ENCODE results near the gene TUNAR.

Gene TUNAR

GRCh38 chr14:95871531-95871930 is 5.1 kb upstream of the TUNAR start:
- DNase-seq (ENCODE audit: insufficient read length, low spot score), result no peak
- FAIRE-seq, result no peak

- FAIRE-seq, result no peak
- DNase-seq (ENCODE audit: insufficient read length, low spot score), result no peak
Measured at GRCh38 chr14:95872777-95873176, 3.9 kb upstream of the TUNAR start.

- DNase-seq (ENCODE audit: insufficient read length, low spot score) (no peak), FAIRE-seq (no peak)
Measured at GRCh38 chr14:95875831-95876760, 536 bp upstream of the TUNAR start.

- no peak for FAIRE-seq
Measured at GRCh38 chr14:95877633-95878032, 1.0 kb downstream of the TUNAR start.

GRCh38 chr14:95884377-95884776 is 7.7 kb downstream of the TUNAR start:
- FAIRE-seq (no peak), DNase-seq (ENCODE audit: insufficient read length, low spot score) (no peak)

More at GRCh38 chr14:95877633-95878032, 1.0 kb downstream of the TUNAR start:
- no peak for DNase-seq (ENCODE audit: insufficient read length, low spot score)

GRCh38 chr14:95885278-95885677 is 8.6 kb downstream of the TUNAR start:
- no peak for FAIRE-seq
- no peak for DNase-seq (ENCODE audit: insufficient read length, low spot score)

- DNase-seq (ENCODE audit: insufficient read length, low spot score) (no peak), FAIRE-seq (no peak)
Measured at GRCh38 chr14:95885866-95886265, 9.2 kb downstream of the TUNAR start.

- DNase-seq (ENCODE audit: insufficient read length, low spot score), result no peak
- FAIRE-seq, result no peak
Measured at GRCh38 chr14:95886366-95887056, 9.9 kb downstream of the TUNAR start.

- no peak for DNase-seq (ENCODE audit: insufficient read length, low spot score)
- no peak for FAIRE-seq
Measured at GRCh38 chr14:95887351-95887750, 10.7 kb downstream of the TUNAR start.

GRCh38 chr14:95889236-95889979 is 12.8 kb downstream of the TUNAR start:
- FAIRE-seq (no peak), DNase-seq (ENCODE audit: insufficient read length, low spot score) (peak; percentile 38)

GRCh38 chr14:95891742-95892141 is 15.1 kb downstream of the TUNAR start:
- FAIRE-seq, result no peak
- no peak for DNase-seq (ENCODE audit: insufficient read length, low spot score)

- DNase-seq (ENCODE audit: insufficient read length, low spot score) (no peak), FAIRE-seq (no peak)
Measured at GRCh38 chr14:95892142-95892541, 15.5 kb downstream of the TUNAR start.

GRCh38 chr14:95895720-95896119 is 19.1 kb downstream of the TUNAR start:
- no peak for FAIRE-seq
- peak; percentile 32 for DNase-seq (ENCODE audit: insufficient read length, low spot score)

- FAIRE-seq (no peak), DNase-seq (ENCODE audit: insufficient read length, low spot score) (no peak)
Measured at GRCh38 chr14:95896498-95897135, 20.0 kb downstream of the TUNAR start.

GRCh38 chr14:95897280-95897679 is 20.6 kb downstream of the TUNAR start:
- FAIRE-seq (no peak), DNase-seq (ENCODE audit: insufficient read length, low spot score) (no peak)

GRCh38 chr14:95901054-95901453 is 24.4 kb downstream of the TUNAR start:
- DNase-seq (ENCODE audit: insufficient read length, low spot score) (no peak), FAIRE-seq (no peak)

GRCh38 chr14:95902273-95902826 is 25.7 kb downstream of the TUNAR start:
- FAIRE-seq, result no peak
- no peak for DNase-seq (ENCODE audit: insufficient read length, low spot score)

GRCh38 chr14:95903165-95903564 is 26.5 kb downstream of the TUNAR start:
- no peak for DNase-seq (ENCODE audit: insufficient read length, low spot score)
- FAIRE-seq, result no peak

GRCh38 chr14:95903616-95904107 is 27.0 kb downstream of the TUNAR start:
- DNase-seq (ENCODE audit: insufficient read length, low spot score) (no peak), FAIRE-seq (no peak)

GRCh38 chr14:95906591-95906990 is 30.0 kb downstream of the TUNAR start:
- no peak for FAIRE-seq
- no peak for DNase-seq (ENCODE audit: insufficient read length, low spot score)
